Thyroid gland (tissue), 4 donors: ENCODE data around the gene NHERF2.

Source experiments
- CTCF ChIP-seq, 6 experiments: fragments of 200-600 bp in 3 of 6; fragments of 450-650 bp in 3 of 6; sonication (generic) in 3 of 6; IDR thresholded peaks; one replicate each; pipeline ENCODE4 v1.5.1; 2016 to 2019; ENCODE audit warnings: antibody characterized with exemption in 6 of 6, mild to moderate bottlenecking in 2 of 6, inconsistent platforms in 1 of 6, moderate library complexity in 1 of 6
- POLR2A ChIP-seq, 2 donors: fragments of 450-650 bp; IDR thresholded peaks; one replicate each; pipeline ENCODE4 v1.6.1; 2017; ENCODE audit warnings: antibody characterized with exemption in 2 of 2, mild to moderate bottlenecking in 2 of 2, moderate library complexity in 1 of 2

GRCh38 chr16:2086106-2086742 lies 59.5 kb downstream of the NHERF2 start:
- no peak for TF ChIP-seq CTCF (IDR thresholded peaks at IDR 0.05)
- TF ChIP-seq POLR2A (IDR thresholded peaks at IDR 0.05), result no peak
